HUES64 (cell line): ENCODE measurements around the gene RPS6KL1.

Experiments
- H3K27ac ChIP-seq: 2 replicates; pipeline ENCODE4 v1.7.0; 2013; ENCODE audit warnings: low read depth, low read length, inconsistent platforms
- H3K27me3 ChIP-seq: 2 replicates; pipeline ENCODE4 v1.6.1; 2013; ENCODE audit warnings: mild to moderate bottlenecking, low read length; ENCODE audit not compliant: insufficient read depth
- H3K36me3 ChIP-seq: 2 replicates; pipeline ENCODE4 v1.6.1; 2013; ENCODE audit warnings: mild to moderate bottlenecking, low read length; ENCODE audit not compliant: insufficient read depth
- H3K4me1 ChIP-seq: 2 replicates; pipeline ENCODE4 v1.6.1; 2013; ENCODE audit warnings: mild to moderate bottlenecking, low read length, moderate library complexity; ENCODE audit not compliant: insufficient read depth
- H3K4me3 ChIP-seq: 2 replicates; pipeline ENCODE4 v1.5.1; 2013; ENCODE audit warnings: mild to moderate bottlenecking, low read length, moderate library complexity
- H3K9ac ChIP-seq: 2 replicates; pipeline ENCODE4 v1.6.1; 2013; ENCODE audit warnings: mild to moderate bottlenecking, low read depth, low read length
- H3K9me3 ChIP-seq: 2 replicates; pipeline ENCODE4 v1.6.1; 2013; ENCODE audit warnings: low read depth, low read length; ENCODE audit not compliant: insufficient read depth
- WGBS: fragments of 150-250, 120-280 bp; methylation state at CpG from one replicate; pipeline ENCODE4 v1.1.7; 2013; ENCODE audit warnings: missing lambda C conversion rate; 5-methylcytosine and 5-hydroxymethylcytosine counted together

Gene RPS6KL1

DNA sequence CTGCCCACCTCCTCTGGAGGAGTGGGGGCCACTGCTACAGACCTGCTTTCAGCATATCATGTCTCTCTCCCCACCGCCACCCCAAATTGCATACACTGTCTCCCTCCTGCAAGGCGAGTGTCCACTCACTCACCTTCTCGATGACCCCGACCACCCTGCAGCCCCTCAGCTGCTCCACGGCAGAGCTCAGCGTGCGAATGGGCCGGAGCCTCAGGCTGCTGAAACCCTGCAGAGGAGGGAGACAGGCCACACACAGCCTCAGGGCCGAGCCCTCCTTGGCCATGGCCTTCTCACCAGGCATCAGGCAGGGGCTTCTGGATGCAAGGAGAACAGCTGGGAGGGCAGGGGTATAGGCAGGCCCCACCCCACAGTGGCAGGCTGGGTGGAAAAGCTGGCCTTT is 4.7 kb downstream of the RPS6KL1 start:
- 95% methylated on average over 9 of the region's 9 CpGs for WGBS
- H3K27me3 ChIP-seq = peaks cover 9% of the 10 kb centered on the region; the same call in 1 of the 2 replicates
- H3K4me3 ChIP-seq = no peak overlapping the region
- H3K9ac ChIP-seq = no peak overlapping the region
- H3K9me3 ChIP-seq = no peaks in the 10 kb centered on the region
- H3K27ac ChIP-seq = no peak overlapping the region
- no peaks in the 10 kb centered on the region for H3K36me3 ChIP-seq
- H3K4me1 ChIP-seq = no peaks in the 10 kb centered on the region

GRCh38 chr14:74917646-74918081 is 5.4 kb downstream of the RPS6KL1 start:
- 89% methylated on average over 13 of the region's 13 CpGs for WGBS
- Histone ChIP-seq H3K27me3 (peaks cover 7% of the 10 kb centered on the region; the same call in 1 of the 2 replicates), H3K9me3 (no peaks in the 10 kb centered on the region), H3K4me1 (no peaks in the 10 kb centered on the region), H3K9ac (no peak overlapping the region), H3K4me3 (no peak overlapping the region), H3K36me3 (no peaks in the 10 kb centered on the region), H3K27ac (no peak overlapping the region)

- no peak overlapping the region for H3K27ac ChIP-seq
- no peak overlapping the region for H3K9ac ChIP-seq
Measured at GRCh38 chr14:74917178-74917543, 5.9 kb downstream of the RPS6KL1 start.

DNA sequence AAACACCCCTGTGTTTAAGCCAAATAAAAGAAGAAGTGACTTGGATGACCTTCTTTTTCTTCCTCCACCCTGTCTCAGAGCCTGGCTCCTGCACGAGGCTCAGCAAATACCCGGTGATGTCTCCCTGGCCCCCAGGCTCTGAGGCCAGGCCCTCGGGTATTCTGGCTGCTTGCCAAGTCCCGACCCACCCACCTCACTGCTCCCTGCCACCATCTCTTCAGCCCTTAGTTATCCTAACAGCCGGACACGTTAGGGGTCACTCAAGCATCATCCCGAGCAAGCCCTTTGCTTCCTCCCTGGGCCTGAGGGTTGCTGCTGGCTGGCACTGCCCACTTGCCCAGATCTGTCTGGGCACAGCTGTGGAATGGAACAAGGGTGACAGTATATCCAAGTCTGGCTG is 7.2 kb downstream of the RPS6KL1 start:
- H3K9me3 ChIP-seq = no peaks in the 10 kb centered on the region
- H3K4me1 ChIP-seq = no peaks in the 10 kb centered on the region
- H3K4me3 ChIP-seq = no peak overlapping the region
- no peak overlapping the region for H3K9ac ChIP-seq
- no peak overlapping the region for H3K27ac ChIP-seq
- whole genome bisulfite sequencing = 80% methylated on average over 7 of the region's 7 CpGs
- no peaks in the 10 kb centered on the region for H3K27me3 ChIP-seq
- no peaks in the 10 kb centered on the region for H3K36me3 ChIP-seq

More at GRCh38 chr14:74917178-74917543, 5.9 kb downstream of the RPS6KL1 start:
- H3K4me1 ChIP-seq = no peaks in the 10 kb centered on the region
- no peaks in the 10 kb centered on the region for H3K9me3 ChIP-seq
- H3K27me3 ChIP-seq = peaks cover 2% of the 10 kb centered on the region; the same call in 1 of the 2 replicates
- H3K36me3 ChIP-seq = no peaks in the 10 kb centered on the region
- no peak overlapping the region for H3K4me3 ChIP-seq
- WGBS = 92% methylated on average over 5 of the region's 5 CpGs

DNA sequence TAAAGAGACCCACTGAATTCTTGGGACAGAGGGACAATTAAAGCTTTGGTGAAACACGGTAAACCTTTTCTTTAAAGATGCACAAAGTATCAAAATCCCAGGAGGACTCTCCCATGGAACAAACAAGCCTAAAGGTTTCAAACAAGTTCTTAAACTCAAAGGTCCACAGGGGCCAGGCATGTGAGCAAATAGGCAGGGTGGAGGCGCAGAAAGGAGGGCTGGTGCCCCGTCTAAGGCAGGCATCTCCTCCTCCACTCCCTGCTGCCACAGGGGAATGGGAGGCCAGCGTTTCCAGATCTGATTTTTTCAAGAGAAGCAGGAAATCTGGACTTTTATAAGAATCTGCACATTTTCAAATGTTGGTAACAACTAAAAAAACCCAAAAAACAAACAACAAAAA is 7.6 kb downstream of the RPS6KL1 start:
- Histone ChIP-seq H3K9ac (no peak overlapping the region), H3K9me3 (no peaks in the 10 kb centered on the region), H3K4me1 (no peaks in the 10 kb centered on the region), H3K36me3 (no peaks in the 10 kb centered on the region), H3K27ac (no peak overlapping the region), H3K4me3 (no peak overlapping the region), H3K27me3 (no peaks in the 10 kb centered on the region)
- 93% methylated on average over 4 of the region's 4 CpGs for WGBS

GRCh38 chr14:74913986-74914573 is 9.0 kb downstream of the RPS6KL1 start:
- H3K4me3 ChIP-seq = no peak overlapping the region
- WGBS = 66% methylated on average over 6 of the region's 6 CpGs
- H3K9me3 ChIP-seq = no peaks in the 10 kb centered on the region
- H3K36me3 ChIP-seq = no peaks in the 10 kb centered on the region
- no peaks in the 10 kb centered on the region for H3K27me3 ChIP-seq
- H3K9ac ChIP-seq = no peak overlapping the region
- no peak overlapping the region for H3K27ac ChIP-seq
- H3K4me1 ChIP-seq = no peaks in the 10 kb centered on the region

GRCh38 chr14:74913393-74913910 is 9.6 kb downstream of the RPS6KL1 start:
- Histone ChIP-seq H3K9ac (no peak overlapping the region), H3K4me3 (no peak overlapping the region), H3K27ac (no peak overlapping the region), H3K4me1 (no peaks in the 10 kb centered on the region), H3K9me3 (no peaks in the 10 kb centered on the region), H3K27me3 (no peaks in the 10 kb centered on the region), H3K36me3 (no peaks in the 10 kb centered on the region)
- WGBS = 80% methylated on average over 5 of the region's 5 CpGs

DNA sequence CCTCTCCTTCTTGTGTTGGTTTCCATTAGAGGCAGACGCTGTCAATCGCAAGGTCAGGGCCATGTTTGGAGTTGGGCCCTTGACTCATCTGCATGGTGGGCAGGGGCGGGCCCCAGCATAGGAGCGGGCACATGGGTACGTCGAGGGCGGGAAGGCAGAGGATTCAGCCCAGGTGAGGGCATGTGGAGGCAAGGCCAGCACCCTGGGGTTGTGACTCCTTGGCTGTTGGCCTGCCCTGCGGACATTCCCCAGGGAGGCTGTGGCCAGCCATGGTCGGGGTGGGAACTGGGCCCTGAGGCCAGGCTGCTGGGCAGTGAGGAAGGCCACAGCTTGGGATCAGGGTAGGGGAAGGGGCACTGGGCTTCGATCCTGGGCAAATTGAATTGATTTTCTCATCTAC is 10.3 kb downstream of the RPS6KL1 start:
- H3K9me3 ChIP-seq = no peaks in the 10 kb centered on the region
- no peaks in the 10 kb centered on the region for H3K4me1 ChIP-seq
- WGBS = 90% methylated on average over 9 of the region's 10 CpGs
- no peak overlapping the region for H3K9ac ChIP-seq
- no peaks in the 10 kb centered on the region for H3K36me3 ChIP-seq
- H3K27me3 ChIP-seq = no peaks in the 10 kb centered on the region
- no peak overlapping the region for H3K4me3 ChIP-seq
- H3K27ac ChIP-seq = no peak overlapping the region

DNA sequence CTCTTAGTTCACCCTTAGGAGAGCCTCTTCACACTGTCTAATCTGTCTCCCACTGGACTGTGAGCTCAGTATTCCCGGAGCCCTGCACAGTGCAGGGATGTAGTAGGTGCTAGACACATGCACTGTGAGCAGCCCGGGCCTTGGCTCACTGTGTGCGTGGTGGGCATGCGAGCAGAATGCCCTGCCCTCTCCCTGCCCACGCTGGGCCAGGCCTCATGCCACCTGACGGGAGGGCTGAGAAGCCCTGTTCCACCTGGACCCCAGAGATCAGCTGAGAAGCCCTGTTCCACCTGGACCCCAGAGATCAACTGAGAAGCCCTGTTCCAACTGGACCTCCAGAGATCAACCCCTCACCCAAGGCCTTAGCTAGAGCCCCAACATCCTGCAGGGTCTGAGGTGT is 10.9 kb downstream of the RPS6KL1 start:
- H3K27ac ChIP-seq = no peak overlapping the region
- no peaks in the 10 kb centered on the region for H3K4me1 ChIP-seq
- no peaks in the 10 kb centered on the region for H3K9me3 ChIP-seq
- H3K27me3 ChIP-seq = no peaks in the 10 kb centered on the region
- WGBS = 92% methylated on average over 6 of the region's 6 CpGs
- H3K36me3 ChIP-seq = no peaks in the 10 kb centered on the region
- no peak overlapping the region for H3K9ac ChIP-seq
- no peak overlapping the region for H3K4me3 ChIP-seq

- no peak overlapping the region for H3K4me3 ChIP-seq
- 87% methylated on average over 5 of the region's 5 CpGs for WGBS
- no peak overlapping the region for H3K9ac ChIP-seq
- H3K9me3 ChIP-seq = no peaks in the 10 kb centered on the region
- H3K4me1 ChIP-seq = no peaks in the 10 kb centered on the region
- no peaks in the 10 kb centered on the region for H3K27me3 ChIP-seq
- 0 out of 2 replicates have a peak, but pooled peaks cover under 1% of the 10 kb centered on the region for H3K36me3 ChIP-seq
- no peak overlapping the region for H3K27ac ChIP-seq
Measured at GRCh38 chr14:74911704-74912103, 11.4 kb downstream of the RPS6KL1 start.

- WGBS = 89% methylated on average over 6 of the region's 6 CpGs
- Histone ChIP-seq H3K9ac (no peak overlapping the region), H3K4me1 (no peaks in the 10 kb centered on the region), H3K9me3 (no peaks in the 10 kb centered on the region), H3K36me3 (peaks cover 4% of the 10 kb centered on the region; the same call in 1 of the 2 replicates), H3K27me3 (no peaks in the 10 kb centered on the region), H3K27ac (no peak overlapping the region), H3K4me3 (no peak overlapping the region)
Measured at GRCh38 chr14:74911221-74911620, 11.8 kb downstream of the RPS6KL1 start.

GRCh38 chr14:74910556-74910955 is 12.5 kb downstream of the RPS6KL1 start:
- H3K27ac ChIP-seq = no peak overlapping the region
- no peak overlapping the region for H3K4me3 ChIP-seq
- 90% methylated on average over 10 of the region's 10 CpGs for WGBS
- H3K9me3 ChIP-seq = no peaks in the 10 kb centered on the region
- no peaks in the 10 kb centered on the region for H3K27me3 ChIP-seq
- H3K4me1 ChIP-seq = no peaks in the 10 kb centered on the region
- H3K9ac ChIP-seq = no peak overlapping the region
- peaks cover 4% of the 10 kb centered on the region; the same call in 1 of the 2 replicates for H3K36me3 ChIP-seq
